ENCODE results near the gene CEP89. TPM values are rescaled to one million over a fixed set of nuclear protein-coding genes. Genes with fewer than 3 reads are reported as not detected.

The CEP89 gene
- total RNA-seq, 1 experiment from 2014 or later: 39.9 TPM

DNA sequence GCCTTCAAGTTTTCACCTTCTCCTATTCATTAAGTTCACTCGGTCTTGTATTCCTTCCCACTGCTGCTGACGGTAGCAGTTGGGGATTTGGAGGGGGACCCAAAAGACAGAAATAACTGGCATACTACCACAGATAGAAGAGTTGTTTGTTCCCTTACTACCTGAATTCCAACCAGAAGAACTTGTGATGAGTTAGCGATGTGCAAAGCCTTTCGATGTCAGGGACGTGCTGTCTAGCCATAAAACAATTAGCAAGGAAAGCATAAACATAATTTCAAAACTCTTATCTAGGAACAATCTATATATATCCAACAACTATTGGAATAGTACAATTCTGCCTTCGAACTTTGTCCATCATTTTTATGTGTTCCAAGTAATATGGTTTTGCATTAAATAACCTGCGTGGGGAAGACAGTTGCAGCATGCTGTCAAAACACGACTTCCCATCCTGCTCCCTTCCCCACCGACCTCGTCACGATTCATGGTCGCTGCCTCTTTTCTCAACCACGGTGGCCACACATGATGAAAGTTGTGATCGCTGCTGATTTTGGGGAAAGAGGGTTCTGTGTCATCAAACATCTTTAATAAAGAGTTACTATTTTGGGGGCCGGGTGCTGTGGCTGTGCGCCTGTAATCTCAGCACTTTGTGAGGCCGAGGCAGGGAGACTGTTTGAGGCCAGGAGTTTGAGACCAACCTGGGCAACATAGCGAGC, 98.4 kb downstream of the CEP89 start:
- no peak overlapping the region for H3K27ac ChIP-seq (ENCODE audit: low read length)
- no peaks in the 10 kb centered on the region for H3K27me3 ChIP-seq (ENCODE audit: control insufficient read depth, insufficient read depth, low read length)
- ChIA-PET CTCF (no interaction called here), POLR2A (no interaction called here)
- ATAC-seq (no peak), DNase-seq (ENCODE audit: low read depth, low spot score) (no peak)
- BruUV-seq (replicated peaks): no TSS peak
- 0 out of 2 replicates have a peak, but pooled peaks cover 2% of the 10 kb centered on the region for H3K4me1 ChIP-seq (ENCODE audit: control insufficient read depth, insufficient read depth, low read length)
- H3K36me3 ChIP-seq (ENCODE audit: control insufficient read depth, insufficient read depth, low read length): no peaks in the 10 kb centered on the region
- H3K9me3 ChIP-seq (ENCODE audit: control insufficient read depth, insufficient read depth, low read depth, low read length): no peaks in the 10 kb centered on the region
- intact Hi-C loops (cut with micrococcal nuclease; ENCODE audit: unreplicated experiment) (no loop called here), in situ Hi-C loops (cut with HindIII; ENCODE audit: low pct_unique_long_range_greater_than_20kb, low sequenced_read_pairs) (no loop called here)
- H3K4me3 ChIP-seq (ENCODE audit: low read depth in 2 of 2, low read length in 2 of 2): no peak overlapping the region
- TF ChIP-seq, protein P1, sequence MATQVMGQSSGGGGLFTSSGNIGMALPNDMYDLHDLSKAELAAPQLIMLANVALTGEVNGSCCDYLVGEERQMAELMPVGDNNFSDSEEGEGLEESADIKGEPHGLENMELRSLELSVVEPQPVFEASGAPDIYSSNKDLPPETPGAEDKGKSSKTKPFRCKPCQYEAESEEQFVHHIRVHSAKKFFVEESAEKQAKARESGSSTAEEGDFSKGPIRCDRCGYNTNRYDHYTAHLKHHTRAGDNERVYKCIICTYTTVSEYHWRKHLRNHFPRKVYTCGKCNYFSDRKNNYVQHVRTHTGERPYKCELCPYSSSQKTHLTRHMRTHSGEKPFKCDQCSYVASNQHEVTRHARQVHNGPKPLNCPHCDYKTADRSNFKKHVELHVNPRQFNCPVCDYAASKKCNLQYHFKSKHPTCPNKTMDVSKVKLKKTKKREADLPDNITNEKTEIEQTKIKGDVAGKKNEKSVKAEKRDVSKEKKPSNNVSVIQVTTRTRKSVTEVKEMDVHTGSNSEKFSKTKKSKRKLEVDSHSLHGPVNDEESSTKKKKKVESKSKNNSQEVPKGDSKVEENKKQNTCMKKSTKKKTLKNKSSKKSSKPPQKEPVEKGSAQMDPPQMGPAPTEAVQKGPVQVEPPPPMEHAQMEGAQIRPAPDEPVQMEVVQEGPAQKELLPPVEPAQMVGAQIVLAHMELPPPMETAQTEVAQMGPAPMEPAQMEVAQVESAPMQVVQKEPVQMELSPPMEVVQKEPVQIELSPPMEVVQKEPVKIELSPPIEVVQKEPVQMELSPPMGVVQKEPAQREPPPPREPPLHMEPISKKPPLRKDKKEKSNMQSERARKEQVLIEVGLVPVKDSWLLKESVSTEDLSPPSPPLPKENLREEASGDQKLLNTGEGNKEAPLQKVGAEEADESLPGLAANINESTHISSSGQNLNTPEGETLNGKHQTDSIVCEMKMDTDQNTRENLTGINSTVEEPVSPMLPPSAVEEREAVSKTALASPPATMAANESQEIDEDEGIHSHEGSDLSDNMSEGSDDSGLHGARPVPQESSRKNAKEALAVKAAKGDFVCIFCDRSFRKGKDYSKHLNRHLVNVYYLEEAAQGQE (IDR thresholded peaks at IDR 0.05; ENCODE audit: insufficient read depth in 1 of 2, low read depth in 2 of 2, low read length in 1 of 2): no peak
- TF ChIP-seq TCF7L2 (IDR thresholded peaks at IDR 0.05; ENCODE audit: low read depth, low read length) (no peak), POLR2AphosphoS5 (IDR thresholded peaks at IDR 0.05; ENCODE audit: low read depth, low read length) (no peak), SIN3A (IDR thresholded peaks at IDR 0.05; ENCODE audit: borderline replicate concordance, insufficient read depth, low read depth, low read length) (no peak)
- TF ChIP-seq, protein P2, sequence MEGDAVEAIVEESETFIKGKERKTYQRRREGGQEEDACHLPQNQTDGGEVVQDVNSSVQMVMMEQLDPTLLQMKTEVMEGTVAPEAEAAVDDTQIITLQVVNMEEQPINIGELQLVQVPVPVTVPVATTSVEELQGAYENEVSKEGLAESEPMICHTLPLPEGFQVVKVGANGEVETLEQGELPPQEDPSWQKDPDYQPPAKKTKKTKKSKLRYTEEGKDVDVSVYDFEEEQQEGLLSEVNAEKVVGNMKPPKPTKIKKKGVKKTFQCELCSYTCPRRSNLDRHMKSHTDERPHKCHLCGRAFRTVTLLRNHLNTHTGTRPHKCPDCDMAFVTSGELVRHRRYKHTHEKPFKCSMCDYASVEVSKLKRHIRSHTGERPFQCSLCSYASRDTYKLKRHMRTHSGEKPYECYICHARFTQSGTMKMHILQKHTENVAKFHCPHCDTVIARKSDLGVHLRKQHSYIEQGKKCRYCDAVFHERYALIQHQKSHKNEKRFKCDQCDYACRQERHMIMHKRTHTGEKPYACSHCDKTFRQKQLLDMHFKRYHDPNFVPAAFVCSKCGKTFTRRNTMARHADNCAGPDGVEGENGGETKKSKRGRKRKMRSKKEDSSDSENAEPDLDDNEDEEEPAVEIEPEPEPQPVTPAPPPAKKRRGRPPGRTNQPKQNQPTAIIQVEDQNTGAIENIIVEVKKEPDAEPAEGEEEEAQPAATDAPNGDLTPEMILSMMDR (IDR thresholded peaks at IDR 0.05): no peak

DNA sequence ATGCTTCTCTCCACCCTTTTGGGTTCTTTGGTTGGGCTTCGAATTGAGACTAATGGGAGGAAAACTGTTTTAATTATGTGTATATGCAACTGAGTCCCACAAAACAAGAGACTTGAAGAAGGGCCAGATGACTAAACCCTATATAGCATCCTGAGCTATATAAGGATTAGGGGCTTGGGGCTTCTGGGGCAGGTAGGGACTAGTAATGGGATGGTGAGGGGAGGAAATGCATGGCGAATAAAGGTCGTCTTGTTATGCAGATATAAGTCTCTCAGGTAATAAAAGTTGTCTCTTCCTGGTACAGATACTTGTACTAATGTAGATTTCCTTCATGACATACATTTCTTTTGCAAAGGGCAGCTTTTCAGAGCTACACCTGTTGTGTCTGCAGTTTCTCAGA, 99.4 kb downstream of the CEP89 start:
- TF ChIP-seq SIN3A (IDR thresholded peaks at IDR 0.05; ENCODE audit: borderline replicate concordance, insufficient read depth, low read depth, low read length): no peak
- TF ChIP-seq POLR2AphosphoS5 (IDR thresholded peaks at IDR 0.05; ENCODE audit: low read depth, low read length): no peak
- TF ChIP-seq, protein P1 (IDR thresholded peaks at IDR 0.05; ENCODE audit: insufficient read depth in 1 of 2, low read depth in 2 of 2, low read length in 1 of 2): no peak
- TF ChIP-seq, protein P2 (IDR thresholded peaks at IDR 0.05): no peak
- TF ChIP-seq TCF7L2 (IDR thresholded peaks at IDR 0.05; ENCODE audit: low read depth, low read length): no peak
- no peak for DNase-seq (ENCODE audit: low read depth, low spot score)
- no TSS peak for BruUV-seq (replicated peaks)
- POLR2A ChIA-PET: no interaction called here
- Histone ChIP-seq H3K4me3 (ENCODE audit: low read depth in 2 of 2, low read length in 2 of 2) (no peak overlapping the region), H3K27me3 (ENCODE audit: control insufficient read depth, insufficient read depth, low read length) (no peaks in the 10 kb centered on the region), H3K27ac (ENCODE audit: low read length) (no peak overlapping the region), H3K9me3 (ENCODE audit: control insufficient read depth, insufficient read depth, low read depth, low read length) (no peaks in the 10 kb centered on the region), H3K36me3 (ENCODE audit: control insufficient read depth, insufficient read depth, low read length) (no peaks in the 10 kb centered on the region), H3K4me1 (ENCODE audit: control insufficient read depth, insufficient read depth, low read length) (0 out of 2 replicates have a peak, but pooled peaks cover 2% of the 10 kb centered on the region)
- in situ Hi-C loops (cut with HindIII; ENCODE audit: low pct_unique_long_range_greater_than_20kb, low sequenced_read_pairs): no loop called here
- ATAC-seq: no peak
- intact Hi-C loops (cut with micrococcal nuclease; ENCODE audit: unreplicated experiment): no loop called here
- CTCF ChIA-PET: interaction anchor here (0.6 kb wide), 1 partner anchor 73 kb away, joined by 3 read pairs; no protein-coding TSS in a partner anchor
